Measurements from ENCODE around the gene ETS2.

The ETS2 gene

DNA sequence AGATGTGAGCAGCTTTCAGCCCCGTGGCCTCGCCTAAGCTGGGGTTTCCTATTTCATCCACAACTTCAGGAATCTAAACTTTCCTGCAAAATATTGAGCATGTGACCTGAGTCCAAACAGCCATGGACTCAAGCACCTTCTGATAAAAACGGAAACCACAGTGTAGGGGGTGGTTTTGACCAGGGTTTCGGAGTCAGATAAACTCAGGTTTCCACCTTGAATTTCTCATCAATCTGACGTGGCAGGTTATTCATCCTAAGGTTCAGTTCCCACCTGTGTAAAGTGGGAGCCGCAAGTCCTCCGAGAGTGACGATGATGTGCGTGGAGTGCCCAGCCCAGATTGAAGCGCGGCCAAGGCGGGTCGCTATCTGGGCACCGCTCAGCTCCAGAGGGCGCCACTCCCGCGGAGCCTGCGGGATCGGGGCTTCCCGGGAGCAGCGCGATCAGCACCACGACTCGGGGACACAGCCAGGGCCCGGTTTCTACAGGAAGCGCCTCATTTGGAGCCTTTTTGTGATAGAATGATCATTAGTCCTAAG lies 871 bp upstream of the ETS2 start:
- TF ChIP-seq, protein P1, sequence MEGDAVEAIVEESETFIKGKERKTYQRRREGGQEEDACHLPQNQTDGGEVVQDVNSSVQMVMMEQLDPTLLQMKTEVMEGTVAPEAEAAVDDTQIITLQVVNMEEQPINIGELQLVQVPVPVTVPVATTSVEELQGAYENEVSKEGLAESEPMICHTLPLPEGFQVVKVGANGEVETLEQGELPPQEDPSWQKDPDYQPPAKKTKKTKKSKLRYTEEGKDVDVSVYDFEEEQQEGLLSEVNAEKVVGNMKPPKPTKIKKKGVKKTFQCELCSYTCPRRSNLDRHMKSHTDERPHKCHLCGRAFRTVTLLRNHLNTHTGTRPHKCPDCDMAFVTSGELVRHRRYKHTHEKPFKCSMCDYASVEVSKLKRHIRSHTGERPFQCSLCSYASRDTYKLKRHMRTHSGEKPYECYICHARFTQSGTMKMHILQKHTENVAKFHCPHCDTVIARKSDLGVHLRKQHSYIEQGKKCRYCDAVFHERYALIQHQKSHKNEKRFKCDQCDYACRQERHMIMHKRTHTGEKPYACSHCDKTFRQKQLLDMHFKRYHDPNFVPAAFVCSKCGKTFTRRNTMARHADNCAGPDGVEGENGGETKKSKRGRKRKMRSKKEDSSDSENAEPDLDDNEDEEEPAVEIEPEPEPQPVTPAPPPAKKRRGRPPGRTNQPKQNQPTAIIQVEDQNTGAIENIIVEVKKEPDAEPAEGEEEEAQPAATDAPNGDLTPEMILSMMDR (IDR thresholded peaks at IDR 0.05; ENCODE audit: insufficient read depth, low read depth, low read length, missing control alignments), result peak; percentile 57
- H3K4me3 ChIP-seq (ENCODE audit: low read length), result peak overlapping the region; percentile 99
- DNase-seq (ENCODE audit: low read depth), result peak; percentile 92

DNA sequence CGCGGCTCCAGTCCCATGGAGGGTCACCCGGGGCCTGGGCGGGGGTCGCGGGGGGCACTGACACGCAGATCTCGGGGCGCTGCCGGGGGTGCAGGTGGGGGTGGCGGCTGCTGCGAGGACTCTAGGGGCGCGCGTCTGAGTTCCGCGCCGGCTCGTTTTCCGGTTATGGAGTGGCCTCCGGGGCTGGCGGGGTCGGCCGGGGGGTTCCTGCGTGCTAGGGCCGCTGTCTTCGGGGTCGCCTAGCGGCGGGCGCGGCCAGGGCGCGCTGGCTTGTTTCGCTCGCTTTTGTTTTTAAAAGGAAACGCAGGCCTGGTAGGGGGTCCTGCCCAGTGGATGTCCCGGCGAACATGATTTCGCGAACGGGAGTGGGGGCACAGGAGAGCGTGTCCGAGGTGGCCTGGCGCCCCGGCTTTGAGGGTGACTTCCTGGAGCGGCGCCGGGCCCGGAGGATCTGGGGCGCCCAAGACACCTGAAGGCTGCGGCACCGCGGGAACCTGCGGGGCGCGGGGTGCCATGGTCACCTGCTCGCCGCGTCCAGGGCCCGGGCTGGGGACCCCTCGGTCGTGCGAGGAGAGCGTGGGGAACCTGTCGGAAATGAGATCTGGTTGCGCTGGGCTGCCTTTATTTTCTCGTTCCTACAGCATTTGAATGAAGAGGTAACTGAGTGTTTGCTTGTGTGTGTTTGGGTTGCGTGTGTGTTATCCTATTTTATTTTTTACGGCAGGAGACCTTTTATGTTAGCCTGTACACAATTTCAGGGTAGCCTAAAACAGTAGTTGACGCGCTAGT lies 618 bp downstream of the ETS2 start:
- no peak for DNase-seq (ENCODE audit: low read depth)
- peak overlapping the region; percentile 99 for H3K4me3 ChIP-seq (ENCODE audit: low read length)
- TF ChIP-seq, protein P1 (IDR thresholded peaks at IDR 0.05; ENCODE audit: insufficient read depth, low read depth, low read length, missing control alignments), result no peak

DNA sequence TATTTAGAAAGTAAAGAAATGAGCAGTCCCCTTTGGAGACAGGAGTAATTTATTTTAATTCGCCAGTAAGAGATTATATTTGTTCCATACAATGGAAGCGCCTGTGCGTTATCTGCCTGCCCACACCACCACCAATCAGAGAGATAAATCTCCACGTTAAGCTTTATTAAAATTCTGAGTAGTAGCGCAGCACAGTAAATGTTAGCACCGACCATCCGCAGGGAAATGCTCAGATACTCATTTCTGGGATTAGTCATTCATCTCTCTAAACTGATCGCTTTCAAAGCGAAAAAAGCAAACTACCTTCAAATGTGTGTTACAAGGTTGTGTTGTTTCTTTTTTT lies 1.2 kb downstream of the ETS2 start:
- TF ChIP-seq, protein P1 (IDR thresholded peaks at IDR 0.05; ENCODE audit: insufficient read depth, low read depth, low read length, missing control alignments), result no peak
- H3K4me3 ChIP-seq (ENCODE audit: low read length), result peak overlapping the region; percentile 99
- DNase-seq (ENCODE audit: low read depth), result no peak

DNA sequence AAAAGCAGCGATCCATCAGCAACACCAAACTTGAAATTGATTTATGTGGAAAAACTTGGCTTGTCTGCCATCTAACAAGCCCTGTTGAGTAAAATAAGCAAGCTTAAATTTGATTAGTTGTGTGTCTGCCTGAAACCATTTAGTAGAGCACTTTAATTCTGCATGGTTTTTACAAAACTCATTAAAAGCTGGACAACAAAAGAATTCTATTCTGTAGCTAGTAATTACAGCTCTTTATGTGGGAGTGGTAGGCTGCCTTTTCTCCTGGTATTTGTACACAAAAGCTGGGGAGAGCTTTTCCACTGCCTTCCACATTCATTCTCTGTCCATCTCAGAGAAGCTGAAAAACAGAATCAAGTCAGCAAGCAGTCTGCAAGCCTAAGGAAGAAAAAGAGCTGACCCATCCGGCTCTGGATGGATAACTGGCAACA lies 1.7 kb downstream of the ETS2 start:
- TF ChIP-seq, protein P1 (IDR thresholded peaks at IDR 0.05; ENCODE audit: insufficient read depth, low read depth, low read length, missing control alignments), result no peak
- peak overlapping the region; percentile 99 for H3K4me3 ChIP-seq (ENCODE audit: low read length)
- DNase-seq (ENCODE audit: low read depth), result no peak

DNA sequence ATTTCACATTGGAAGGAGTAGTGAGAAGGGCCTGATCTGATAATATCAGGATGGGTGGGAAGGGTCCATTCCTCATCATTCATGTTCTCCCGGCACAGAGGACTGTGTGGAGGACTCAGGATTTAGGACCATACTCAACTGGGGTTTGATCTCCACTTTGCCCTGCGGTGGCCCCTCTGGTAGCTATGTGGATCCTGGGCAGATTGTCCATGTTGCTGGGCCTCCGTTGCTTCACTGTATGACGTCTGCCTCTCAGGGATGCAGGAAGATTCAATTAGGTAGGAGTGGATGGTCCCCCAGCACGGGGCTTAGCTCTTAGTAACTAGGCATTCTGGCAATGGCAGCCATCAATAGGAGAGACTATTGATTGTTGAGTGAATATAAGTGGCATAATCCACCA lies 2.3 kb downstream of the ETS2 start:
- TF ChIP-seq, protein P1 (IDR thresholded peaks at IDR 0.05; ENCODE audit: insufficient read depth, low read depth, low read length, missing control alignments), result no peak
- peak overlapping the region; percentile 99 for H3K4me3 ChIP-seq (ENCODE audit: low read length)
- DNase-seq (ENCODE audit: low read depth), result no peak

DNA sequence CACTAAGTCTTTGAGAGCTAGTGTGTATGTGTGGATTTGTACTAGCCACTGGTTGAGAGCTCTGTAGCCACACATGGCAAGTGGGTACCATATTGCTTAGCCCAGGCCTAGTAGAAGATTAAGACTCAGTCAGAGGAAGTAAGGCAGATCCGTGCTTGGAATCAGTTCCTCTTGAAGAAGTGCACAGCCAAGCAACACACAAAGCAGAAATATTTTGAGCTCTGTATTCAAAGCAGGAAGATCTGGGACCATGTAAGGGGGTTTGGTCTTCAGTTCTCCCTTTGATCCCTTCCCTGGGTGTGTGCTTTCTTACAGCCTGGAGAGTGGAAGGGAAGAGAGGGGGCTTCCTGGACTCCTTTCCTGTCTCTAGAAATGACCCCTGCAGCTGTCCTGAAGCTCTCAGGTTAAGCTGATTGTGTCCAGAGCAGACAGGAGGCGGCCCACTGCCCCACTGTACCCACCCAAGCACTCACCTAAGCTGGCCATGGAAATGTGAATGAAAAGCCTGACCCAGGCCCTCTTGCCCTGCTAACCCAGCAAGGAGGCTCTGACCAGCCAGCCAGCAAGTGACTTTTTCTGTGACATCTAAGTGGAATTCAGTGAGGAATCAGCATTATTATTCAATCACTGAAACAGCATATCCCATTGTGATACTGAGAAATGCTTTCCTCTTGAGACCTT lies 3.6 kb downstream of the ETS2 start:
- peak overlapping the region; percentile 99 for H3K4me3 ChIP-seq (ENCODE audit: low read length)
- TF ChIP-seq, protein P1 (IDR thresholded peaks at IDR 0.05; ENCODE audit: insufficient read depth, low read depth, low read length, missing control alignments), result no peak
- DNase-seq (ENCODE audit: low read depth), result no peak

All from epithelial cell of esophagus (primary cell).